ENCODE results near the gene NDUFB11.
A peak's percentile ranks its signal among the peaks of the same experiment; 100 is the strongest.

NDUFB11 gene

DNA sequence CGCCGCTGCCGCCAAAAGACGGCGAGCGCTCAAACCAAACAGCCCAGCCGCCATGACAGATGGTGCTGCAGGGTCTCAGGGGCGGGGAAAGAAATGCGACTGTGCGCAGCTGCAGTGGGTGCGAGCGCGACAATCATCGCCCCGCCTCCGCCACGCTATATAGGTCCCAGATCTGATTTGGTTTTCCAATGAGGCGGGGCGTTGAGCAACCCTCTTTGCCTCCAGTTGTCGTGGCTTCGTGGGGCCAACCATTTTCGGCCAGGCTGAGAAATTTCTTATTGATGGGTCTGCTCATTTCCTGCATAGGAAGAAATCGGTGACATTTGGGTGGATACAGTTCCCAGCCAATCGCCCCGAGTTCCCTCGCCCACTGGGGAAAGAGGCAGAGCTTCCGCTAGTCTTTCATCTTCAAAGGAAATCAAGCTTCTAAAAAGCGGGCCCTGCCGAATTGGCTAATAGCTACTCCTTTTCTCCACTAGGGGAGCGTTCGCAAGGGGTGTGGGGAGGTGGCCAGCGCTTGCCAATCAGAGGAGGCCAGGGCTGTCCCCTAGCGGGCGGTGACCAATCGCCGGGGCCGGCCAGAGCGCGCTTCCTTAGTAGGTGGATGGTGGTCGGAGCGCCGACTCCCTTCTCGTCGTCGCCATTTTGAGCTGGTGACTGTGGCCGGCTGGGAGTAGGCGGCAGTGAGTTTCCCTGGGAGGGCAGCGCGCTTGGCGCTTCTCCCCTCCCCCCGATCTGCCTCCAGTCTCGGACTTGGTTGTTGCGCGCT, at the start of gene NDUFB11, which contains the start of gene RBM10:
Gene NDUFB11 (minus strand): TSS at position 77 of the 769 bp plus-strand sequence. CDS start 23 bp downstream, at position 54.
Gene RBM10 (plus strand): TSS at position 596 of the 769 bp plus-strand sequence. CDS start 2,261 bp downstream, outside the sequence.
- peak; percentile 70 for DNase-seq (ENCODE audit: low read depth)

DNA sequence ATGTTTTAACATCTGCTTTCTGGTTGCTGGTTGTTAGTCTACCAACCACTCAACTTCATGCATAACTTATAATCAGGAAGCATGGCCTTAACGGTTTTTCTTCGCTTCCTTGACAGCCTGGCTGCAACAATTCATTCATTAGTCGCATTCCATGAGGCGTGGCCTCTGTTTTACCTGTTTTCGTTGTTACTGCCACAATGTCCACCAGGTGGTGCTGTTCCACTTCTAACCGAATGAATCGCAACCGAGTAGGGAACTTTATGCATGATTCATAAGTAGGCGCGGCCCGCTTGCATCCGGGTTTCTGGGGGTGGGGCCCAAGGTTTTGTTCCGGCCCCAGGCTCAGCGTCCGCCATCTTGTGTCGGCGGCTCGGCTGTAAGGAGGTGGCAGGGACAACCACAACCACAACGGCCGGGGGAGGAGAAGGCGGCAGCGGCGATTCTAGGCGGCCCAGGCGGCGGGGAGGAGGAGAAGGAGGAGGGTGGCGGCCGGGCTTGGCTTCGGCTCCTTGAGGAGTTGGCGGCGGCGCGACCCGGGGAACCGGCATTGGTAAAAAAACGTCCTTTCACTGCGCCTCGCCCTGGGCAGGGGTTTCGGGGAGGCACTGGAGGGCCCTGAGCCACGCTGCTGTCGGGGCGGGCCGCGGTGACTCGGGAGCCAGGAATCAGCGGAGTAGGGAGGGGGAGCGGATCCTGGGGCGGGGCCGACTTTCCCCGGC, 49.1 kb upstream of the NDUFB11 start, which contains the start of gene UBA1:
Gene UBA1 (plus strand): TSS at position 355 of the 719 bp plus-strand sequence. CDS start 4,974 bp downstream, outside the sequence.
- peak; percentile 82 for DNase-seq (ENCODE audit: low read depth)

DNA sequence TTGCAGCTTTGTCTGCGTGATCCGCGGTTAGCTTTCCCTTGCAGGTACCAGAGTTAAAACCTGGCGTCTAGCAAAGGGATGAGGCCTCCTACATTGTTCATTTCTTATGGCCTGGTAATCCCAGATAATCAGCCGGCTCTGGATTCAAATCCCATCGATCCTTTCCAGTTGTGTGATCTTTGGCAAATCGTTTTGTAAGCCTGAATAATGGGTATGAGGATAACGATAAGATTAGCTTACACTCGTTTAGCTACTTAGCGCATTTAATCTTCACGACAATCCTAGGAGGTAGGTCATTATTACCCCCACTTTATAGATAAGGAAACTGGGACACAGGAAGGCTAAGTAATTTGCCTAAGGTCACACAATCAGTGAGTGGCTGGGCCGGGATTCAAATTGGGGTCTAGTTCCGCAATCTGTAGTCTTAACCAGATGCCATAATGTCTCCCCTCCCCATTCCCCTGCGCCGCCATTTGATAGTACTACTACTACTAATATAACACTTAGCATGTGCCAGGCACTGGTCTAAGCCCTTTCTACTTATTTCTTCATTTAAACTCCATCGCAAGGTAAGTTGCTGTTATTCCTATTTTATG, 47.4 kb upstream of the NDUFB11 start:
- no peak for DNase-seq (ENCODE audit: low read depth)

DNA sequence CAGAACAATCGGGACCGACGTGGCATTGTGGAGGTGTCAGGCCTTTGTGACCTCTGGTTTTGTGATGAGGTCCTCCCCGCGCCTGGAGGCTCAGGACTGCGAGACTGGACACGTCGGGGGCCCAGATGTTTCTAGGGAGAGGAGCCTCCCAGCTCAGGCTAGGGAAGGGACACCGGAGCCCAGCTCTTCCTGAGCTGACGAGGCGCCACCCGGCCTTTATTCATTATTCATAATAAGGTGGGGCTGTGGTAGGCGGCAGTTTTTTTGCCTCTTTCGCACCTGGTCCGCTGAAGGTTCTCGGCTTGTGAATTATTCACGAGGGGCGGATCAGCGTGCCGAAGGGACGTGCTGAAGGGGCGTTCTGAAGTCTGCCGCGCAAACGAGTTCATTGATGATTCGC, 46.8 kb upstream of the NDUFB11 start:
- no peak for DNase-seq (ENCODE audit: low read depth)

DNA sequence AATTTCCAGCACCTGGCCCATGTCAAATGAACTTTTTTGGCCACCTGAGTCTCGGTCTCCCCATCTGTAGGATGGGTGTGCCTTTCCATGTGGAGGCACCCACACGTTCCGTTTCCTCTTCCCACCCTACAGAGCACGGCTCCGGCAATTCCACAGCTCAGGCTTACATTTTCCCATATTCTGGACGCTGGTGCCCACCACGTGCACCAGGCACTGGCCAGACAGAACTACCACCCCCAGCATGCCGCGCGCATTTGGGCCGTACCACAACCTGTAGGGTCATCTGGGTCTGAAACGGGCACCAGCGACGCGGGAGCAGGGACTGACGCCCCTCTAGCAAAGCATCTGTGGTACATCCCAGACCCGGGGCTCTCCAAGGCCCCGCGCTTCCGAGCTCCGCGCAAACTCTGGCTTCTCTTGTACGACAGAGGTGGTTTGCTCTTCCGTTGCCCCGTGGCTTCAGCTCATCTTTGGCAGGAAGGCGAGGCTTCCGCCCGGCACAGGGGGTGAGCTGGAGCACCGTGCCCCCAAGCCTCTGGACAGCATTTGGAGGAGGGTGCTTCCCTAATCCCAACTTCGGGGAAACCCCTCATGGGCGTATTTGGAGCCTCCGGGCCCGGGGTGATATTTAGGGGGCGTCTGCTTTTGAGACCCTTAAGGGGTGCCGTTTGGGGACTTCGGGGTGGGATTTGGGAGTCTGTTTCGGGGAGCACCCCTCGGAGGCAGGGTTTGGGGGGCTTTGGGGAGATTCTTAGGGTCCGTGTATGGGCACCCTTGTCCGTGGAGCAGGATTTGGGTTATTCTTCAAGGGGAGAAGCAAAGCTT, 46.2 kb upstream of the NDUFB11 start:
- peak; percentile 50 for DNase-seq (ENCODE audit: low read depth)

DNA sequence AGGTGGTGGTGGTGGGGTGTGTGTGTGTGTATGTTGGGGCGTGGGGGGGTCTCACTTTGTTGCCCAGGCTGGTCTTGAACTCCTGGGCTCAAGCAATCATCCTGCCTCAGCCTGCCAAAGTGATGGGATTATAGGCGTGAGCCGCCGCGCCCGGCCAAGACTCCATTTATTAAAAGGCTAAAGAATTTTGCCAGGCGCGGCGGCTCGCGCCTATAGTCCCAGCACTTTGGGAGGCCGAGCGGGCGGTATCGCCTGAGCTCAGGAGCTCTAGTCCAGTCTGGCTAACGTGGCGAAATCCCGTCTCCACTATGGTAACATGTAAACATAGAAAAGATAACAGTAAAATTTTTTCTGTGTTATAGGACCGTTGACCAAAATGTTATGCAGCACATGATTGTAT, 45.4 kb upstream of the NDUFB11 start:
- DNase-seq (ENCODE audit: low read depth) = no peak

DNA sequence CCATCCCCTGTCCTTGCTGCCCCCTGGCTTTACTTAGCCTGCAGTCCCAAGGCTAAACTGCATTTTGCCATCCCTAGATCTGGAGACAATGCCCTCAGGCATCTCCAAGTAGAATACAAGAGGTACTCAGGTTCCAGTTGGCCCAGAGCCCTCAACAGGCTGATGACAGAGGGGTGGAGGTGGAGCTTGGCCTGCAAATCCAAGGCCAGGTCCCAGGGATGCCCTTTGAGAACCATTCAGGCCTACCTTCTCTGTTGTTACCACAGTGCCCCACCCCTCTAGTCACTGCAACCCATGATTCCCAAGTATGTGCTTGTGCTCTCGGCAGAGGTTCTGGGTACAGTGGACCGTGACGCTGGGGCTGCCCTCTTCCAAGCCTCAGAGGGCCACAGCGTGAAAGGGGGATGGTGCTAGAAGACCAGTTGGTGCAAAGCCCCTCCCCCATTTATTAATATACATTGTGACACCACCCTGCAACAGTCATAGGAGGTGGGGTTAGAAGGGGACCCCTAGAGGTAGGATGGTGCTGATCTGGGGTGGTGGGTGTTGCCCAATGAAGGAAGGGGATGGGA, 42.7 kb upstream of the NDUFB11 start:
- DNase-seq (ENCODE audit: low read depth) = no peak

DNA sequence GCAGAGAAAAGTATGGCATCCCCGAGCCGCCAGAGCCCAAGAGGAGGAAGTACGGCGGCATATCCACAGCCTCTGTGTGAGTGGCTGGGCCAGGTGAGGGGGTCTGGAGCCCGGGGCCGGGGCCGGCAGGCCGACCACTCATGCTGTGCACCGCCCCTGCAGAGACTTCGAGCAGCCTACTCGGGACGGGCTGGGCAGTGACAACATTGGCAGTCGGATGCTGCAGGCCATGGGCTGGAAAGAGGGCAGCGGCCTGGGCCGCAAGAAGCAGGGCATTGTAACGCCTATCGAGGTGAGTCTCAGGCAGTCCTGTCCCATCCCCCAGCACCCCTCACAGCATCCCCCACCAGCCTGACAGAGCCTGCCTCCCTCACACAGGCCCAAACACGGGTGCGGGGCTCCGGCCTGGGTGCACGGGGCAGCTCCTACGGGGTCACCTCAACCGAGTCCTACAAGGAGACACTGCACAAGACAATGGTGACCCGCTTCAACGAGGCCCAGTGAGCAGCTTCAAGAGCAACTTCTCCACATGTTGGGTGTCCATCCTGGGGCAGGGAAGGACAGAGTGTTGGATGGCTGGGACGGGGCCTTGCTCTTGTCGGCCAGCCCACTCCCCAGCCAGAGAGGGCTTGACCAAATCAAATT, 41.7 kb upstream of the NDUFB11 start:
- DNase-seq (ENCODE audit: low read depth) = no peak

DNA sequence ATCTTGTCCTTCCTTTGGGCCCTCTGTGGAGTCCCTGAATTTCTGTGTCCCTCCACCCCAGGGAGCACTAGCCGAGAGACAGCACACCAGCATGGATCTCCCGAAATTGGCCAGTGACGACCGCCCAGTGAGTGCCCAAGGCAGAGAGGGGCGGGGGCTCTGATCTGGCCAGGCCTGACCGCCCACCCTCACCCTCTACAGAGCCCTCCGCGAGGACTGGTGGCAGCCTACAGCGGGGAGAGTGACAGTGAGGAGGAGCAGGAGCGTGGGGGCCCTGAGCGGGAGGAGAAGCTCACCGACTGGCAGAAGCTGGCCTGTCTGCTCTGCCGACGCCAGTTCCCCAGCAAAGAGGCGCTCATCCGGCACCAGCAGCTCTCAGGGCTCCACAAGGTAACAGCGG, 40.7 kb upstream of the NDUFB11 start:
- DNase-seq (ENCODE audit: low read depth) = no peak

DNA sequence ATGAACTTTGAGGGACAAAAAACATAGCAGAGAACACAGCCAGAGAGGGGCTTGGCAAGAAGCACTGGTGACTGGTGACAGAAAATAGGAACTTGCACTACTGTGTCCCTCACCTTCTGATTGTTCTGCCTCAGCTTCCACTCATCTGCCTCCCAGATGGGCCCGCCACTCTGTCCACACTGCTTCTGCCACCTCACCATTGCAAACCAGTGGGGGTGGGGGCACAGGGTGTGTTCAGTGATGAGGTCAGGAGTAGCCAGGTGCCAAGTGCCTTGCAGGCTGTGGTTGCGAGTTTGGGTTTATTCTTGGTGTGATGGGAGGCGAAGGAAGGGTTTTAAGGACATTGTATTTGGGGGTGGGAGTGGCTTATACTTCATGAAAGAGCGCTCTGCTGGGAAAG, 40.0 kb upstream of the NDUFB11 start:
- no peak for DNase-seq (ENCODE audit: low read depth)

DNA sequence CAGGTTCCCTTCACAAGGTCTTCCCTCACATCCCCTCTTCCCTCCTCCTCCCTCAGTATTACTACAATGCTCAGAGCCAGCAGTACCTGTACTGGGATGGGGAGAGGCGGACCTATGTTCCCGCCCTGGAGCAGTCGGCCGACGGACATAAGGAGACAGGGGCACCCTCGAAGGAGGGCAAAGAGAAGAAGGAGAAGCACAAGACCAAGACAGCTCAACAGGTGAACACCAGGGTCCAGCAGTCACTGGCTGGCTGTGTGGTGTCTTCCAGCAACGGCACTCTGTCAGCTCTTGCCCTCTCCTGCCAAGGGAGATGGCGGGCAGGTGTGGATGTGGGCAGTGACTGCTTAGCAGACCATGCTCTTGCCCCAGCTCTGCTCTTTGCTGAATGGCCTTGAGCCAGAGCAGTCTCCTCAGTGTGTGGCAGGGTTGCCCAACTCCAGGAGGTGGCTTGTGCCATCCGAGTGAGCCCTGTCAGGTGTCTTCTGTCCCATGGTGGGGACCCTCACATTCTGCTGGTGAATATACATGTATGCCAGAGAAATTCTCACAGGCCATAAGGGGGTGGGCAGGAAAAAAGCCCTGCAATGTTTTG, 37.7 kb upstream of the NDUFB11 start:
- no peak for DNase-seq (ENCODE audit: low read depth)

DNA sequence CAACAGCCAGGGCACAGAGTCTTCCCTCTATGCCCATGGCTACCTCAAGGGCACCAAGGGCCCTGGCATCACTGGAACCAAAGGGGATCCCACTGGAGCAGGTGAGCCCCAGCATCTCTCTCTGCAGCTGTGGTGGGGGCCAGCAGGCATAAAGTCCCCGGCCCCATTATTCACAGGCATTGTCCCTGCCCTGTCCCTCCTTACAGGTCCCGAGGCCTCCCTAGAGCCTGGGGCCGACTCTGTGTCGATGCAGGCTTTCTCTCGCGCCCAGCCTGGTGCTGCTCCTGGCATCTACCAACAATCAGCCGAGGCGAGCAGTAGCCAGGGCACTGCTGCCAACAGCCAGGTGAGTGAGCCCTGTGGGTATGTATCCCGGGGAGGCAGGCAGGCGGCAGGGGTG, 36.8 kb upstream of the NDUFB11 start:
- no peak for DNase-seq (ENCODE audit: low read depth)

DNA sequence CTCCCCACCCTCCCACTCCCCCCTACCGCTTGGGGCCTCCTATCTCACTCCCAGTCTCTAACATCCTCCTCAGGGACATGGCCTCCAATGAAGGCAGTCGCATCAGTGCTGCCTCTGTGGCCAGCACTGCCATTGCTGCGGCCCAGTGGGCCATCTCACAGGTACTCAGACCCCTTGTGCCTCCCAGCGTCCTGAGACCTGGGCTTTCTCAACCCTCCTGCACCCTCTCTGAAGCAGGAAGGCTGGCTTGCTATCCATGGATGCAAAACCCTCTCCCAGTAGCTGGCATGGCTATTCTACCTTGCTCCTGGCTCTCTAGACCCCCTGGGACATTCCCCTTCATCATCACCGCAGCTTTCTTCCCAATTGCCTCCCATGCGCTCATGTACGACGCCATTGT, 35.8 kb upstream of the NDUFB11 start:
- no peak for DNase-seq (ENCODE audit: low read depth)

DNA sequence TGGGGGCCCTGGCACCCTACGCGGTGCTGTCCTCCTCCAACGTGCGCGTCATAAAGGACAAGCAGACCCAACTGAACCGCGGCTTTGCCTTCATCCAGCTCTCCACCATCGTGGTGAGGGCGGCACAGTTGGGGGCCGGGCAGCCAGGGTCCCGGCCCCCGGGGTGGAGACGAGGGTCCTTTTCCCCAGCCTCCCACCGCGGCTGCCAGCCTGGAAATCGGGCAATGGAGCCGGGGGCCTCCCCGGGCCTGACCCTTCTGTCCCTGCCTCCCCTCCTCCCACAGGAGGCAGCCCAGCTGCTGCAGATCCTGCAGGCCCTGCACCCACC, 35.4 kb upstream of the NDUFB11 start:
- no peak for DNase-seq (ENCODE audit: low read depth)

DNA sequence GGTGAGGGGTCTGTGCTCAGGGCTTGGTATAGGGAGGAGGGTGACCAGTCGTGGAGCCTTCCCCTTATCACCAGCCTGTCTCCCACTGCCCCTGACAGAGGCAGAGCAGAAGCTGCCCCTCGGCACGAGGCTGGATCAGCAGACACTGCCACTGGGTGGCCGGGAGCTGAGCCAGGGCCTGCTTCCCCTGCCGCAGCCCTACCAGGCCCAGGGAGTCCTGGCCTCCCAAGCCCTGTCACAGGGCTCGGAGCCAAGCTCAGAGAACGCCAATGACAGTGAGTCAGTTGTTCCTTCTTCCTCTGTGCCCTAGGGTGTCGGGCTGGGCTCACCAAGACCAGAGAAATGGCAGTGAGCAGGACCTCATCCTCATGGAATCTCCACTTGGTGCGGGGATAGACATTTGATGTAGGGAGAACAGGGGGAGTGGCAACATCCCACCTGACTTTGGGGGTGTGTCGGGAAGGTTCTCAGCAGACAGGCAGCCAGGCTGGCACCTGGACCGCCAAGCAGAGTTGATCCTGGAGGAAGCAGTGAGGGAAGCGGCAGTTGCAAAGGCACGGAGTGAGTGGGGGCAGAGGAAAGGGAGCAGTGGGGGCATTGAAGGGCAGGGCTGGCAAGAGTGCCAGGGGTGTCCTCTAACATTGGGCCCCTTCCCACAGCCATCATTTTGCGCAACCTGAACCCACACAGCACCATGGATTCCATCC, 34.9 kb upstream of the NDUFB11 start:
- no peak for DNase-seq (ENCODE audit: low read depth)

DNA sequence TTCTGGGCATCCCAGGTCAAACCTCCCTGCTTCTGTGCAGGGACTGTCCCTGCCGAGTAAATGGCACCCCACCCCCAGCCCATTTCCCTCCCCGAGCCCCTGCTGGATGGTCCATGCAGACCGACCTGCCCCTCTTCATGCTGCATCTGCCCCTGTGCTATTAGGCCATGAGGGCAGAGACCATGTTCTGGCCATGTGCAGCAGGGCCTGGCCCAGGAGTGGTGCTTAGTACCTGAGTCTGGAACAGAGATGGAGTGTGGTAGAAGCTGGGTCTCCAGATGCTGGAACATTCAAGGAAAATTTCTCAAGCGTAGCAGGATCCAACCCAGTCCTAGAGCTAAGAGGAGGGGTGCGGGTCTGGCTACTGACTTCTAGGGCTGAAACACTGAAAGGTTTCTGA, 33.8 kb upstream of the NDUFB11 start:
- DNase-seq (ENCODE audit: low read depth) = no peak

DNA sequence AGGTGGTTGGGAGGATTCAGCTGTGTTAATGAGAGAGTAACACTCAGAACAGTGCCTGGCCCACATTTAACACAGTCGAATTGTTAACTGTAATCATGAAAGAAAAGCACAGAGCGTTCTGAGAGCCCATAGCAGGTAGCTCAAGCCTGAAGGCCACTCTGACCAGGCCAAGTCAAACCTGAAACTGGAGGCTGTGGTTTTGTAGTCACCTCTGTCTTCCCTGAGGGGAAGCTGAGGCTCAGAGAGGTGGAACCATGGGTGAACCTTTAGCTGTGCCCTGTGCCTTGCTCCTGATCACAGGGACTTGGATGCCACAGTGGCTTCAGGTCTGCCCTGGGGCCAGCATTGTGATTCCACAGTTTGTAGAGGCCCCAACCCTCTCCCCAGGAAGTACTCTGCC, 32.6 kb upstream of the NDUFB11 start:
- DNase-seq (ENCODE audit: low read depth) = no peak

DNA sequence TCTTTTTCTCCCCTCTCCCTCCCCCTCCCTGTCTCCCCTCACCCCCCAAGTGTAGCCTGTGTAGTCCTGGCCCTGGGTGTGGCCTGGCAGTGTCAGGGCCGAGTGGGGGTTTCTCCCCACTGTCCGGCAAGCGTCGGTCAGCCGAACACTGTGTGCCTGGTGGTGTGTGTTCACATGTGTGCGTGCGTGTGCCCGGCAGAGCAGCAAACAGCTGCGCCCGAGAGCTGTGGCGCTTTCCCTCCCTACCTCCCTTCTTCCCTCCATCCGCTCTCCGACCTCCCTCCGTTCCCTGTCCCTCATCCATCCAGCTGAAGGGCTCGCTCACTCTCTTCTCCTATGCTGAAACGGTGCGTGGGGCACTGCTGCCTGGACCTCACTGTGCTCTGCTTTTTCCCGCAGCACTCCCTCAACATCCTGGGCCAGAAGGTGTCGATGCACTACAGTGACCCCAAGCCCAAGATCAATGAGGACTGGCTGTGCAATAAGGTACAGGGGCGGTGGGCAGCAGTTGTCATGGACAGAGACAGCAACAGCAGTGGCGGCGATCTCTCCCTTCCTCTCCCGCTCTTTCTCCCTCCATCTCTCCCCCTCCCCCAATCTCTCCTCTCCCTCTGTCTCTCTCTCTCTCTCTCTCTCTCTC, 31.7 kb upstream of the NDUFB11 start:
- DNase-seq (ENCODE audit: low read depth) = no peak

DNA sequence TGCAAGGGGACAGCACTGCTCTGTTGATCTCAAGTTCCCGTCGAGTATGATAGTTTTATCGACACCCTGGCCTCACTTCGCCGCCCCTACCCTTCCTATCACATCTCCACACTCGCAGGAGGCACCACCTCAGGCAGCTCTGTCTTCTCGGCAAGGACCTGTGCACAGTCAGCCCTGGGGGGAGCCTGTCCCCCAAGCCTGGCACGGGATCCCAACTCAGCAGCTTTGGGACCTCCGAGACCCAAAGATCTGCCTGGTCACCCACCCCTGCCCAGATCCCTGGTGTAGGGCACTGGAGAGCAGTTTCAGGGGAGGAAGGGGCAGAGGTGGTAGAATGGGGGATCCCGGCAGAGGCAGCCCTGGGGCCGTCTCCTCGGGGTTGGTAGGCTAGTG, 31.1 kb upstream of the NDUFB11 start:
- no peak for DNase-seq (ENCODE audit: low read depth)
